ENCODE data around the gene ABLIM2.

Gene ABLIM2

DNA sequence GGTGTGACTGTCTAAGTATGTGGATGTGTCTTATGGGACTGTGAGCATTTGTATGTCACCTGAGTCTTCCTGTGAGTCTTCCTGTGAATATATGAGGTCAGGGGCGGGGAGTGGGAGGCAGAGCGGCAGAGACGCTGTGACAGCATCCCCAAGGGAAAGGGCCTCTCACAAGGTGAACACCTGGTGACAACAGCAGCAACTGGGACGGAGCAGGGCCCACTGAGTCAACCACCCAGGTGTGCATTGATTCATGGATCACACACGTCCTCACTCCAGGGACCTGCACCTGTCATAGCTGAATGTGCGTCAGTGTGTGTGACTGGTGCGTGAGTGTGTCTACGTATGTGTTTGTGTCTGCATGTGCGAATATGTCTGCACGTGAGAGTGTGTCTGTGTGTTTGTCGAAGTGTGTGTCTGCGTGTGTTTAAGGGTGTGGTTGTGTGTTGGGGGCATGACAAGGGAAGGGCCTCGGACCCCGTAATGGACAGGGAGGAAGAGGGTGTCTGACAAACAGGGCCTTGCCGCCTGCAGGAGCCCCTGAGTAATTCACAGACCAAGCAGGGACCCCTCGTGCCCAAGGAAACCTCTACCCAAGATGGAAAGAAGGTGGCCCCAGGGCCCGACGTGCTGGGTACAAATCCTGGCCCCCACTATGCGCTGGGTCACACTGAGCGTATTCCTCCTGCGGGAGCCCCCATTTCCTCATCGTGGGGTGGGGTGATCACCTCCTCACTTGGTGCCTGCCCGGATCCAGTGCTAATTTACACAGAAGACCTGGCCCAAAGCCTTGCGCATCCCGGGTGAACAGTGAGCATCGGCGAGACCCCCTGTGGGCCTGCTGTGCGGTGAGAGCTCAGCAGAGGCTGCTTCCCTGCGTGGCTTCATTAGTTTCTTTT lies 76.7 kb downstream of the ABLIM2 start:
- DNase-seq: no peak

DNA sequence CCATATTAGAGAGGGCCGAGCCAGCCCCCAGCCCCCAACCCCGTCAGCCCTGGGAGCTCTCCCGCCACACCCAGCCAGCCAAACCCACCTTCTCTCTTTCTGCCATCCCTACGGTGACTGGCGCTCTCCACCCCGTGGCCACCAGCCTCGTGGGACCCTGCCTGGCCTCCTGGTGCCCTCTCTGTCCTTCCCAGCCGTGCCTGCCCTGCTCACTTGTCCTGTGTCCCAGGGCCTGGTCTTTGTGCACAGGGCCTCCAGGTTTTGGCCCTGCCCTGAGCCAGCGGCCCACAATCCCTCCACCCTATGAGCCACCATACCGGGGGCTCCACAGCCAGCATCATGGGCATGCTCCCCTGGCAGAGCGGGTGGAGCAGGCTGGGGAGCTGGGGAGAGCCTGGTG lies 77.4 kb downstream of the ABLIM2 start:
- no peak for DNase-seq

DNA sequence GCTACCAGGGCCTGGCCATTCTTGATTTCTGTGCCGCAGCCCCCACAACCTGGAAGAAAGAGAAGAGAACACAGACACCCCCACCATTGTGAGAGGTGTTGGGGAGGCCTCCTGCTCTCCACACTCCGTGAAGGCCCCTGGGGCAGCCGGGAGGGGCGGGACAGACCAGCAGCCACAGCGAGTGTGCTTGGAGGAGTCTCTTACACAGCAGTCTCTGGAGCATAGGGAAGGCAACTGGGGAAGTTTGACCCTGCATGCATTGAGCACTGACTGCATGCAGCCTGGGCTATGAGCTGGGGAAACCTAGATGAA lies 77.9 kb downstream of the ABLIM2 start:
- DNase-seq: no peak

DNA sequence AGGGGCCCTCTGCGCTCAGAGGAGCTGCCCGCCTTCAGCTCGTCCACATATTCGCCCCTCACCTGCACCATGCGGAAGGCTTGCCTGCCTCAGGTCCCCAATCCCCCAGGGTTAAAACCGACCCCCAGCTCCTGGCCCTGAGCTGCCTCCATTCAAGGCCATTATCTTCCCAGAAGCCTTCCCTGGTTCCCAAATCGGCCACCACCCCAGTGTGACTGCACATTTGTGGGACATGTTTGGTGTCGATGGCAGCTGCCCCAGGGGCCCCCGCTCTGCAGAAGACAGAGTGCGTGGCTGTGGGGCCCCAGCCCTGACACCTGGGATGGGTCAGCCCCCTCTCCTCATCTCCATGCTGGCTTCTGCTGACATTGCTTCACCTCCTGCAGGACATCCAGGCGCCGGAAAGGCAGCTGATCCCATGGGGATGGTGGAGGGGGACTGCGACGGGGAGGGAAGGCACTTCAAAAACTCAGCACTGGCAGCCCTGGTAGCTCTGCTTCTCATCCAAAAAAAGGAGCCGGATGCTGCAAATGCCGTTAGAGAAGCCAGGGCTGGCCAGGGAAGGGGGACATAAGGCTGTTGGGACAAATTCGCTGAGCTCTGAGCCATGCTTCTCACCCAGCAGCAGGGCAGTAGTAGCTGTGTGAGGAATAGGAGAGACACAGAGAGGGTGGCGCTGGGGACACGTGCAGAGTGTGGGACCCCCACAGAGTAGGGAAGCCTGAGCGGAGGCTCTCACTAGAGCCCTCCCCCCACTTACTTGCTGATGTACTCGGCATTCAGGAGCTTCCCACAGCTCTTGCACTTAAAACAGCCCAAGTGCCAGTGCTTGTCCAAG lies 78.5 kb downstream of the ABLIM2 start:
- DNase-seq: no peak

DNA sequence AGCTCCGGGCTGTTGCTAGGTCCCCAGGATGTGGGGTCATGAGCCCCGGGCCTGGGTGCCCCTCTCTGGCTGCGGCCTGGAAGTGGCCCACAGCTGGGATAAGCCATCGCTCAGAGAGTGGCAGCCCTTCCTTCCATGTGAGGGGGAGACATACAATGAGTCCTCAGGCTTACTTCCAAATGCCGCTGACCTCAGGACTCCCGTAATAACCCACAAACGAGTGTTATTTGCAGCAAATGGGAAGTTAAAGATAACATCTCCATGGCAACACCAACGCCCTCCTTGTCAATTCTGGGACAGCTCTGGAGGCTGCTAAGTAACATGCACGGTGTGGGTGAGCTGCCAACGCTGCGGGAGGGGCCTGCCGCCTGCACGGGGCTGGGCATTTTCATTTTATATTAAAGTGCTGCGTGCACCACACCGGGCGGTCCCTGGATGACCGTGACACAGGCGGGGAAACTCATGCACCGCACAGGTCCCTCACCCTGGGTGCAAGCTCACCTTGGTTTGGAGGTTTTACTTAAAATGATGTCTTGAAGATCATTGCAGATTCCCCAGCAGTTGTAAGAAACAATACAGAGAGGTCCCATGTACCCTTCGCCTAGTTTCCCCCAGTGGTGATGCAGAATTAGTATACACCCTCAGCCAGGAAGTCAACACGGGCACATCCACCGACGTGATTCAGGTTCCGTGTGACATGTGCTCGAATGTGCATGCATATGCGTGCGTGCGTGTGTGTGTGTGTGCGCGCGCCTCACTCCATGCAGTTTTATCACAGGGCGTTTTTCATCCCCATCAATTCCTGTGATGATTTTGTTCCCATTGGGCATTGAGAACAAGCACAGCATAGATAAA lies 79.4 kb downstream of the ABLIM2 start:
- no peak for DNase-seq

DNA sequence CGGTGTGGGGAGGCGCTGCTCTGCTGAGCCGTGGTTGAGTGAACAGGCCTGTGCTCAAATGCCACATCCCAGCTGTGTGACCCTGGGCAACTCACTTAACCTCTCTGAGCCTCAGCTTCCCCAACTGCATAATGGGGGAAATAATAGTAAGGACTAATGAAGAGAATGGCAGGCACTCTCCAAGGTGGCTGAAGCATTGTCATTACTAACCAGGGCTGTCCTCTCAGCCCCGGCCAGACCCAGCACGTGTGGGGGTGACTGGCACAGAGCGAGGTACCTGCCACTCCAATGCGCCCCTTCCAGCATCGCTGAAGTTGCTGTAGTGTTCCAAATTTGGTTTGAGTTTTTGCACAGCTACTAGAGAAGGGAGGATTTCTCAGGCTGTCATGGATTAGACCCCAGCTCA lies 80.0 kb downstream of the ABLIM2 start:
- DNase-seq: no peak

DNA sequence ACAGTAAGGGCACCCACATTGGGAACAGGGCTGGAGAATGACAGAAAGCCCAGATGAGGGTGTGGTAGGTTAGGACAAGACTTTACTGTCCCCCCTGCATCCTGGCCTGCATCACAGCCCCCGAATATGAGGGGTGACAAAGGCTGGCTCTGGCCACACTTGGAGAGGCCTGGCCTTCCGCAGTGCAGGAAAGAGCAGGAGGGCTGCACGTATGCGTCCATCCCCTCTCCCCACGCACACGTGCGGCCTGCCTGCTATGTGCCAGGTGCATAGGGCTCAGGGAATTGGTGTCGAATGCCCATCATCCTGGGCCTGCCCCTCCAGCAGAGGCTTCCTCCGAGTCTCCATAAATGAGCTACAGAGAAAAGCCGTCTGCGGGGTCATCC lies 80.5 kb downstream of the ABLIM2 start:
- no peak for DNase-seq

DNA sequence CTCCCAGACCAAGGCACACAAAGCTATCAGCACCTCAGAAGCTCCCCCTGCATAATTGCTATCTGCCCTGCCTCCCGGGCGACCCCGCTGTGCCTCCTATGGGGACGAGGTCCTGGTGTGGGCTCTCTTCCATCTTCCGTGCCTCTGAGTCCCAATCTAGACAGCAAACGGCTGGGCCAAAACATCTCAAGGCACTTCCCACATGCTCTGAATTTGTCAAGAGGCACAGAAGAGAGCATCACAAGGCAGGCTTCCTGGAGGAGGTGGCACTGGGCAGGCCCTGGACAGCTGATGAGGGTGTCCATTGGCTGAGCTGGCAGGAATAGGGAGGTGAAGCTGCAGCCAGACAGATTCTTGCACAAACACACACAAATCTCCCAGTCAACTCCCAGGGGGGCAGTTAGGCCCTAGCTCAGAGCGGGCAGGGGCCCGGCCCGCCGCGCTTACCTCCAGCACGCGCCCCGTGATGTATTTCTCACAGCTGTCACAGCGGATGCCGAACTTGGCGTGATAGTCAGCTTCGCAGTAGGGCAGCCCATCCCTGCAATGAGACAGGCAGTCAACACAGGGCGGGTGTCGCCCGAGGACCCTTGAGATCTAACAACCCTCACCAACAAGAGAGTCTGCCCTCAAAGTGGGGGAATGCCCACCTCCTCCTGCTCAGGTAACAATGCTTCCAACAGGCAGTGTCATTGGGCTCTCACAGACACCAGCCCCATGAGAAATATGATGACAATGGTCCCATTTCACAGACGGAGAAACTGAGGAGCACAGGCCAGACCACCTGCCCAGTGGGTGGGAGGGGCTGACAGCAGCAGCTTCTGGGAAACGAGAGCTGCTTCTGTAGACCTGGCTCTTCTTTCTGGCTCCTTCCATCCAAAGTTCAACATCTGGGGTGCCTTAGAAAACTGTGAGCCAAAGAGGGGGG lies 81.2 kb downstream of the ABLIM2 start:
- no peak for DNase-seq

DNA sequence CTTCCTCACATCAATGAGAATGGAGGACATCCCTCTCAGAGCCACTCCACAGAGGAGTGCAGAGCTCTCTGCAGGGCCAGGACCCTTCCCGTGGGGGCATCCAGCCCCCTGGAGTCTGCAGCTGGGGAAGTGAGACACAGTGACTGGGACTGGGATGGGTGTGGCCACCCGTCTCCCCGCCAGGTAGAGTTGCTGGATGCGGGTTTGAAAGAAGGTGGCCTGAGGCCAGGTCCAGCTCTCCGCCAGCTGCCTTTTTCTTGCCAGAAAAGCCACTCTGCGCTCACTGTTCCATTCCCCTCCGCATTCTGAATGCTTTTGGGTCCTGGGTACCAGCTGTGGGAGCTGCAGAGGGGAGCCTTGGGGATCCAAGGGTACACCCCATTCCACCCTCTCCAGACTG lies 82.6 kb downstream of the ABLIM2 start:
- DNase-seq: no peak

DNA sequence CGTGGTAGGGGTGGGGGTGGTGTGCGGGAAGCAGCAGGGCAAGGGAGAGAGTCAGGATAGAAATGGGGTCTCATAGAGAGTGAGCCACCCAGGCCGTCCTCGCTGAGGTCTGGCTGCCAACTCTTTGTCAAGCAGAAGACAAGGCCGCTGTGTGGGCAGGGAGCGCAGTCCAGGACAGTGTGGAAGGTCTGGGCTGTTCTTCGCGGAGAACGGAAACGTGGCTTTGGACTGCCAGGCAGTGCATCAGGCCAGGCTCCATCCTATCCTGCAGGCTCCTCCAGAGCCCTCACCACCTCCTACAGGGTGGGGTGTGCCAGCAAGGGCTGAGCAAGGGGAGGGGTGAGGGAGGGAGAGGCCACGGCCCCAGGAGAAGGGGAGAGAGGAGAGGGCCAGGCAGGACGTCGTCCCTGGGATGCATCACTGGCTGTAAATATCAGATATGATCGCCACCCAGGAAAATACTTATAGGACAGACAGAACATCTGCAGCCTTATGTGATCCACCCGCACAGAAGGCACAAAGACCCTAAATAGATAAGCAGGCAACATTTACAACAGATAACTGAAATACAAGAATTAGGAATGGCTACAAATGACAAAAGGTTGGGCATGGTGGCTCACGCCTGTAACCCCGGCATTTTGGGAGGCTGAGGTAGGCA lies 85.3 kb downstream of the ABLIM2 start:
- DNase-seq: no peak

DNA sequence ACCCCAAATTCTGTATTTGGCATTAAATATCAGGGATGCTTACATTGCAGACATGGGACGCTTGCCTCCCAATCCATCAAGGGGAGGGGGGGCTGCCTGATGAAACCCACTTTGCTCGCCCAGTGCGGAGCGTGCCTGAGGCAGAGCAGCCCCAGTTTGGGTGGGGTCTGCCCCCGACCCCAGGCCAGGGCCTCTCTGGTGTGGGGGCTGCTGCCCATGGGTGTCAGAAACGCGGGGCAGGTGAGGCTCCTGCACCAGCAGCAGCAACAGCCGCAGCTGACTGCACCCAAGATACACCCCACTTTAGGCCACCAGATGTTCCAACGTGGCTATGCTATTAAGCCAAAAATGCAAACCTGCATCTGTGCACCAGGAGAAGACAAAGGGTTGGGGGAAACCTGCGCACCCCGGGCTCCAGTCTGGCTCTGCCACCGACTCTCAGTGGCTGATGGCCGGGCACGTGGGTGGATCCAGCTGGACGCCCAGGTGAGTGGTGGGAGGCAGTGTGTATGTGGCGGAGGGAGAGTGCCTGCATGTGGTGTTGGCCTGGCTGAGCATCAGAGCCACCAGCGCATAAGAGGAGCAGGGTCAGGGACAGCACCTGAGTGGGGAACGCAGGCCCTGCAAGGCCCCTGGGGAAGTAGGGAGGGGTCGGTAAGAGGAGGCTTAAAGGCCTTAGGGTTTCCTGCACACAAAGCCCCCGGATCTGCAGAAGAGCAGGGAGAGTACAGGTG lies 86.2 kb downstream of the ABLIM2 start:
- DNase-seq: no peak

DNA sequence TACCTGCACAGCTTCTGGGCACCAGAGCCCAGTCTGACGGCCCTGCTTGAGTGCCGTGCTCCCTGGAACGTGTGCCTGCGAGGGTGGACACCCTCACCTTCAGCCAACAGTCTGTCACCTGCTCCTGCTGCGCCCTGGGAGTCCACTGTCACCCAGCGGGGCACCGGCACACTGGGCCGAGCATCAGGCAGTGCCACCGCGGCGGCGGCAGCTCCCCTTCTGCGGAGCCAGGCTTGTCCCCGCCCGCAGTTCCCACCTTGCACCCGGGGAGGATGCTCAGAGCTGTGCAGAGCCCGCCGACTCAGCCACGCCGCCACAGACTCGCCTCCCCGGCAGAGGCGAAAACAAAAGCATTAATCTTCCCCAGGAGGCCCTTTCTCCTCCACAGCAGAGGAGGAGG lies 86.8 kb downstream of the ABLIM2 start:
- DNase-seq: no peak

DNA sequence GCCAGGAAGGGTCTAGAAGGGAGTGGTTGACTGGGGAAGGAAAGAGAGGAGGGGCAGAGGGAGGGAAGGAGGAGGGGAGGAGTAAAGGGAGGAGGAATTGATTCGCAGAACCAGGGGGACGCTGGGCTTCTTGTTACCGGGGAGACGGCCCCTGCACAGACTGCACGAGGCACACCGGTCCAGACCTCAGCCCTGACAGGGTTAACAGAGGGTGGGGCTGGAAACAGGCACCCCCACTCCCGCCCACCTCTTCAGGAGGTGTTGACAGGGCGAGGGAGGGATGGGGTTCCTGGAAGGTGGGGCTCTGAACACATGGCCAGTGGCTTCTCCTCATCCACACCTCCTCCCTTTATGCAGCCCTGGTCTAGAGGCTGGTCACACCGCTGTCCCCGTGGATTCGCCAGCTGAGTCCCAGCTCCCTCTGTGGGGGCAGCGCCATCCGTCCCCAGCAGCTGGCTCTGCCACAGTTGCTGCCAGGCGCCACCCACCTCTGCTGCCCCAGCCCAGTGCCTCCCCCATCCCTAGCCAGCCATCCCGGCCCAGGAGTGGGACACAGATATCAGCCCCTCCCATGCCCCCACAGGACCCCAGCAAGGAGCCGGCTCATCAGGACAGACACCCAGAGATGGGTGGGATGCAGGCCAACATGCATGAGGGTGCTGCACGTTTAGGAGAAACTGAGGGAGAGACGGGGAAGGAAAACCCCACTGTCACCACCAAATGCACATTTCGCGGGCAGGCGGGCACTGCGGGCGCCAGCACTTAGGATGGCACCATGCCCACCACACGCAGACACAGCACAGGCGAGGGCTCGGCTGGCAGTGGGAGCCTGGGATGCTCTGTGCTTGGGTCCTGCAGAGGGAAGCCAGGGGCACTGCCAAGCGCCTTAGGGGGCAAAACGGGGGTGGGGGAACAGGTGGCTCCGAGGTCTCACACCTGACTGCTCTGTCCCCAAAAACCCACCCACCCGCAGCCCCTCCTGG lies 87.6 kb downstream of the ABLIM2 start:
- DNase-seq: no peak

DNA sequence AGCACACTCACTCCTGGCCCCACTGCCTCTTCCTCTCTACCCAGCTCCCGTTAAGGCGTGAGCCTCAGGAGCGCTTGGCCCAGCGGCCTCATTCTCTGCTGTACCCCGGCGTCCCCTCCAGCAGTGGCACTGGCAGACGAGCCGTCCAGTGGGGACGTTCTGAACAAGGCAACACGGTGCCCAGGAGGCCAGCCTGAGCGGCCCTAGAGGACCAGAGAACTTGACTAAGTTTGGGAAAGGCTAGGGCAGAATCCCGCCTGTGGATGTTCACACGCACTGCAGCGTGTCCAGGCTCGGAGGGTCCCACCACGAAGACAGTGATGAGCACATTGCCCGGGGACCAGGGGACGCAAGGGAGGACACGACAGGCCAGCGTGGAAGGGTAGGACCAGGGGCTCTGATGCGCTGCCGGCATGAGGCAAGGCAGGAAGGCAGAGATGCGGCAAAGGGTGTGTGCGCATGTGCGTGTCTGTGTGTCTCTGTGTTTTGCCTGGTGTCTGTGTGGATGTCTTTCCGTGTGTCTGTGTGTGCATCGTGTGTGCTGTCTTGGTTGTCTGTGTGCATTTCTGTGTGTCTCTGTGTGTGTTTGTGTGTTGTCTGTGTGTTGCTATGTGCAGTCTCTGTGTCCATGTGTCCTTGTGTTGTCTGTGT lies 89.4 kb downstream of the ABLIM2 start:
- DNase-seq: no peak

DNA sequence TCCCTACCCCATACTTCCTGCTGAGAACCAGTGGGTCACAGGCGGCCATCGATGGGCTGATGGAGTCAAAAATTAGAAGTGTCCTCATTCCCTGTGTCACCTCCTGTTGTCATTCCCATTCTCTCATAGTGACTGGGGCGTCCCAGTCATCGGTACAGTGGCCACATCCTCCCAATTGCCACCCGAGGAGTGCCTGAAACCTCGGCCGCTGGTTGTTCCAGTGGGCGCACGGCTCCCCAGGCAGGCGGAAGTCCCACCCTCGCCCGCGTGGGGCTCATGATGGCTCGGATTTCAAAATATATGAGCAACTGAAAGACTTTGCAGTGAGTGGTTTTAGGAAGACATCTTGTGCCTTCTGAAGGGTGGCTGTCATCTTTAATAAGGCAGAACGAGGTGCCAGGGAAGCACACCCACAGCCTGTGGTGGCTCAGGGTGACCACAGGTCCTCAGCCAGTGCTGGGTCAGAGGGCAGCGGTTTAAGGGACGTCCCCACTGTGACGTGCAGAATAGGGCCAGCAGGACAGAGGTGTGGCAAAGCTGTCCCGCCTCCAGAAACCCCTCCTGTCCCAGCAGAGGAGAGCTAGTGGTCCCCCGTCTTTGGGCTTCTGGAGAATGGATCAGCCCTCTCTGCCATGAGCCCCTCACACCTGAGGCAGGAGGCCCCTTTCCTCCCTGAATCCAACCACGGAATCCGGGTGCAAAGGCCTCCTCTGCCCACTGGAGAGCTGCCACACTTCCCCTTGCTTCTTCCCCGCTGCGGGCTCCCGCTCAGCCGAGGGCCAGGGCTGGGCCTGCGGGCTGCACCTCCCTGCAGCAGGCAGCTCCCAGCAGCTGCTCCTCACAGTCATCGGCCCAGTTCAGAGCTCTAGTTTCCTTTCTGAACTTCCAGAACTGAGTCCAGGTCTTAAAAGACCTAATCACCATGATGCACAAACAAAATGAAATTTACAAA lies 90.4 kb downstream of the ABLIM2 start:
- no peak for DNase-seq

DNA sequence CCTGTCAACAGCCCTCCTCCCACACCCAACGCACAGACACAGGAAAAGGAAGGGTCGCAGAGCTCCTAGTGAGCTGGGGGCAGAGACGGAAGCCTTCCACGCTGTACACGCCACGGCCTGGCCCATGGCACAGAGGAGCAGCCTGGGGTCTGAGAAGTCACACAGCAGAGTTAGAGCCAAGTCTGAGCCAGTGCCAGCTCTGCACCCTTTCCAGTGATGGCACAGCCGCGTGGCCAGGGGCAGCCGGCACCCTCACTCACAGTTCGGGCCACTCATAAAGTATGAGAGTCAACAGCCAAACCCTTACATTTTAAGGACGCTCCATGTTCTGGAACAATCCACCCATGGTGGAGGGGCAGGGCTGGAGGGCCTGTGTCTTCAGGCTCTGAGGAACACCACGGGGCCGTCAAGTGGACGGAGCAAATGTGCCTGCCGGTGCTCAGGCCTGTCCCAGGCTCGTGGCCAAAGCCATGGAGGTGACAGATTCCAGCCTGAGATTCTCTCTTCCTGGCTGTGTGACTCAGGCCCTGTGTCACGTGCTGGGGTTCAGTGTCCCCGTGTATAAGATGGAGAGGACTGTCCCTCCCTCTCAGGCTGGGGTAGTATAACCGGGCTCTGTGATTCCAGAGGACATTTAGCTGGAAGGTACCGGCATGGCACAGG lies 91.2 kb downstream of the ABLIM2 start:
- DNase-seq: no peak

DNA sequence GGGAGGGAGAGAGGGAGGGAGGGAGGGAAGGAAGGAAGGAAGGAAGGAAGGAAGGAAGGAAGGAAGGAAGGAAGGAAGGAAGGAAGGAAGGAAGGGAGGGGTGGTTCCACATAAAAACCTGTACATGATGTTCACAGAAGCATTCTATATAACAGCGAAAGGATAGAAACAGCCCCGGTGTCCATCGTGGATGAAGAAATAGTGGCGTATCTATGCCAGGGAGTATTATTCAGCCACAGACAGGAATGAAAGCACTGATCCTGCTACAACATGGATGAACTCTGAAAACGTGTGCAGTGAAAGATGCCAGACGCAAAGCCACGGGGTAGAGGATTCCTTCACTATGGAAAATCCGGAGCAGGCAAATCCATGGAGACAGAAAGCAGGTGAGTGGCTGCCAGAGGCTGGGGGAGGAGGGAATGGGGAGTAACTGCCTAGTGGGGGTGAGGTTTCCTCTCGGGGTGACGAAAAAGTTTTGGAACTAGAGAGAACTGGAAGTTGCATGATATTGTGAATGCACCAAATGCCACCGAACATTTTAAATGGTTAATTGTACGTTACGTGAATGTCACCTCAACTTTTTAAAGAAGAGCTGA lies 92.2 kb downstream of the ABLIM2 start:
- no peak for DNase-seq
